H1 (cell line): Measurements from ENCODE around the gene TNNI2. TPM values are rescaled to one million over a fixed set of nuclear protein-coding genes. Genes with fewer than 3 reads are reported as not detected.

Experiments
- CHD1 ChIP-seq: IDR thresholded peaks from 2 replicates; pipeline ENCODE4 v1.6.1; 2012; ENCODE audit warnings: low read depth, low read length, improper control_type of control experiment
- EZH2 ChIP-seq: fragments of 200-600 bp; sonication (generic); IDR thresholded peaks from 2 replicates; pipeline ENCODE4 v1.7.1; 2012; ENCODE audit warnings: low read depth, mild to moderate bottlenecking, moderate library complexity, low read length, inconsistent platforms; ENCODE audit not compliant: severe bottlenecking
- JUND ChIP-seq: IDR thresholded peaks from 2 replicates; pipeline ENCODE4 v1.6.1; 2011; ENCODE audit warnings: mild to moderate bottlenecking, improper control_type of control experiment, low read length
- PHF8 ChIP-seq: fragments of 200-600 bp; sonication (generic); conservative IDR thresholded peaks from 2 replicates; pipeline ENCODE4 v1.7.1; 2012; ENCODE audit warnings: low read depth, mild to moderate bottlenecking, inconsistent platforms, low read length, moderate library complexity
- POLR2AphosphoS5 ChIP-seq: IDR thresholded peaks from 2 replicates; pipeline ENCODE4 v1.6.1; 2011; ENCODE audit warnings: low read depth, low read length
- RBBP5 ChIP-seq: IDR thresholded peaks from 2 replicates; pipeline ENCODE4 v1.7.1; 2012; ENCODE audit warnings: low read depth, mild to moderate bottlenecking, inconsistent platforms, low read length, moderate library complexity, borderline replicate concordance
- SIN3A ChIP-seq, 2 experiments: IDR thresholded peaks in 1 of 2; conservative IDR thresholded peaks in 1 of 2; 2 replicates each; pipeline ENCODE4 v1.6.1; 2011 to 2012; ENCODE audit warnings: low read length in 2 of 2, improper control_type of control experiment in 1 of 2, low read depth in 1 of 2, mild to moderate bottlenecking in 1 of 2
- TAF1 ChIP-seq: IDR thresholded peaks from 2 replicates; pipeline ENCODE4 v1.6.1; 2011; ENCODE audit warnings: mild to moderate bottlenecking, low read depth, low read length
- TEAD4 ChIP-seq: IDR thresholded peaks from 2 replicates; pipeline ENCODE4 v1.6.1; 2012; ENCODE audit warnings: low read depth, low read length, inconsistent platforms, mixed read lengths
- polyA plus RNA-seq, 7 experiments: library from polyadenylated mRNA; depleted of rRNA in 3 of 7; stranded (reverse) in 5 of 7; unstranded in 2 of 7; fragments of >200 nt in 5 of 7; fragments of 200-250 nt in 2 of 7; gene quantifications; 1 replicate in 5 of 7; 2 replicates in 1 of 7; 4 replicates in 1 of 7; pipeline versions ENCODE4 v1.2.1 to v1.2.3, GENCODE V29; 2011 to 2013; ENCODE audit warnings: missing spikeins in 2 of 7, mixed read lengths in 2 of 7
- total RNA-seq: library from RNA; stranded (reverse); fragmentation: NEBNext Ultra II Directional; extraction: Animal tissue kit (Norgen Biotek cat#: 25700); gene quantifications from 2 replicates; pipeline ENCODE4 v1.2.1, GENCODE V29; 2021
- TF ChIP-seq, protein P1 (sequence below): fragments of 300-600 bp; sonication (generic); IDR thresholded peaks from 2 replicates; pipeline ENCODE4 v1.7.1; 2012; ENCODE audit warnings: low read length, moderate library complexity, mild to moderate bottlenecking, inconsistent platforms; ENCODE audit not compliant: insufficient replicate concordance

Gene TNNI2
- total and polyA plus RNA-seq, 2 of the 8 experiments (the other 6 are each of a cell fraction or from before 2014, with no cell fraction given): not detected

DNA sequence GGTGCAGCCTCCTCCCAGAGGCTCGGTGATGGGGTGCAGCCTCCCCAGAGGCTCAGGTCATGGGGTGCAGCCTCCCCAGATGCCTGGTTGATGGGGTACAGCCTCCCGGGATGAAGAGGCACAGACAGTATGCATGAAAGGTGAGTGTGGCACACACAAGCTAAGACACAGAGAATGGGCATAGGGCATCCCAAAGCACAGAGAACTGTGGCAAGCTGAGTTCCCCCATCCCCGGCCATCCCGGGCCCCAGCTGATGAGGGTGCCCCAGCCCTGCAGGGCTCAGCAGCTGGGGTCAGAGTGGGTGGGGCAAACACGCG, 8.8 kb upstream of the TNNI2 start (continued):
- TF ChIP-seq, protein P1, sequence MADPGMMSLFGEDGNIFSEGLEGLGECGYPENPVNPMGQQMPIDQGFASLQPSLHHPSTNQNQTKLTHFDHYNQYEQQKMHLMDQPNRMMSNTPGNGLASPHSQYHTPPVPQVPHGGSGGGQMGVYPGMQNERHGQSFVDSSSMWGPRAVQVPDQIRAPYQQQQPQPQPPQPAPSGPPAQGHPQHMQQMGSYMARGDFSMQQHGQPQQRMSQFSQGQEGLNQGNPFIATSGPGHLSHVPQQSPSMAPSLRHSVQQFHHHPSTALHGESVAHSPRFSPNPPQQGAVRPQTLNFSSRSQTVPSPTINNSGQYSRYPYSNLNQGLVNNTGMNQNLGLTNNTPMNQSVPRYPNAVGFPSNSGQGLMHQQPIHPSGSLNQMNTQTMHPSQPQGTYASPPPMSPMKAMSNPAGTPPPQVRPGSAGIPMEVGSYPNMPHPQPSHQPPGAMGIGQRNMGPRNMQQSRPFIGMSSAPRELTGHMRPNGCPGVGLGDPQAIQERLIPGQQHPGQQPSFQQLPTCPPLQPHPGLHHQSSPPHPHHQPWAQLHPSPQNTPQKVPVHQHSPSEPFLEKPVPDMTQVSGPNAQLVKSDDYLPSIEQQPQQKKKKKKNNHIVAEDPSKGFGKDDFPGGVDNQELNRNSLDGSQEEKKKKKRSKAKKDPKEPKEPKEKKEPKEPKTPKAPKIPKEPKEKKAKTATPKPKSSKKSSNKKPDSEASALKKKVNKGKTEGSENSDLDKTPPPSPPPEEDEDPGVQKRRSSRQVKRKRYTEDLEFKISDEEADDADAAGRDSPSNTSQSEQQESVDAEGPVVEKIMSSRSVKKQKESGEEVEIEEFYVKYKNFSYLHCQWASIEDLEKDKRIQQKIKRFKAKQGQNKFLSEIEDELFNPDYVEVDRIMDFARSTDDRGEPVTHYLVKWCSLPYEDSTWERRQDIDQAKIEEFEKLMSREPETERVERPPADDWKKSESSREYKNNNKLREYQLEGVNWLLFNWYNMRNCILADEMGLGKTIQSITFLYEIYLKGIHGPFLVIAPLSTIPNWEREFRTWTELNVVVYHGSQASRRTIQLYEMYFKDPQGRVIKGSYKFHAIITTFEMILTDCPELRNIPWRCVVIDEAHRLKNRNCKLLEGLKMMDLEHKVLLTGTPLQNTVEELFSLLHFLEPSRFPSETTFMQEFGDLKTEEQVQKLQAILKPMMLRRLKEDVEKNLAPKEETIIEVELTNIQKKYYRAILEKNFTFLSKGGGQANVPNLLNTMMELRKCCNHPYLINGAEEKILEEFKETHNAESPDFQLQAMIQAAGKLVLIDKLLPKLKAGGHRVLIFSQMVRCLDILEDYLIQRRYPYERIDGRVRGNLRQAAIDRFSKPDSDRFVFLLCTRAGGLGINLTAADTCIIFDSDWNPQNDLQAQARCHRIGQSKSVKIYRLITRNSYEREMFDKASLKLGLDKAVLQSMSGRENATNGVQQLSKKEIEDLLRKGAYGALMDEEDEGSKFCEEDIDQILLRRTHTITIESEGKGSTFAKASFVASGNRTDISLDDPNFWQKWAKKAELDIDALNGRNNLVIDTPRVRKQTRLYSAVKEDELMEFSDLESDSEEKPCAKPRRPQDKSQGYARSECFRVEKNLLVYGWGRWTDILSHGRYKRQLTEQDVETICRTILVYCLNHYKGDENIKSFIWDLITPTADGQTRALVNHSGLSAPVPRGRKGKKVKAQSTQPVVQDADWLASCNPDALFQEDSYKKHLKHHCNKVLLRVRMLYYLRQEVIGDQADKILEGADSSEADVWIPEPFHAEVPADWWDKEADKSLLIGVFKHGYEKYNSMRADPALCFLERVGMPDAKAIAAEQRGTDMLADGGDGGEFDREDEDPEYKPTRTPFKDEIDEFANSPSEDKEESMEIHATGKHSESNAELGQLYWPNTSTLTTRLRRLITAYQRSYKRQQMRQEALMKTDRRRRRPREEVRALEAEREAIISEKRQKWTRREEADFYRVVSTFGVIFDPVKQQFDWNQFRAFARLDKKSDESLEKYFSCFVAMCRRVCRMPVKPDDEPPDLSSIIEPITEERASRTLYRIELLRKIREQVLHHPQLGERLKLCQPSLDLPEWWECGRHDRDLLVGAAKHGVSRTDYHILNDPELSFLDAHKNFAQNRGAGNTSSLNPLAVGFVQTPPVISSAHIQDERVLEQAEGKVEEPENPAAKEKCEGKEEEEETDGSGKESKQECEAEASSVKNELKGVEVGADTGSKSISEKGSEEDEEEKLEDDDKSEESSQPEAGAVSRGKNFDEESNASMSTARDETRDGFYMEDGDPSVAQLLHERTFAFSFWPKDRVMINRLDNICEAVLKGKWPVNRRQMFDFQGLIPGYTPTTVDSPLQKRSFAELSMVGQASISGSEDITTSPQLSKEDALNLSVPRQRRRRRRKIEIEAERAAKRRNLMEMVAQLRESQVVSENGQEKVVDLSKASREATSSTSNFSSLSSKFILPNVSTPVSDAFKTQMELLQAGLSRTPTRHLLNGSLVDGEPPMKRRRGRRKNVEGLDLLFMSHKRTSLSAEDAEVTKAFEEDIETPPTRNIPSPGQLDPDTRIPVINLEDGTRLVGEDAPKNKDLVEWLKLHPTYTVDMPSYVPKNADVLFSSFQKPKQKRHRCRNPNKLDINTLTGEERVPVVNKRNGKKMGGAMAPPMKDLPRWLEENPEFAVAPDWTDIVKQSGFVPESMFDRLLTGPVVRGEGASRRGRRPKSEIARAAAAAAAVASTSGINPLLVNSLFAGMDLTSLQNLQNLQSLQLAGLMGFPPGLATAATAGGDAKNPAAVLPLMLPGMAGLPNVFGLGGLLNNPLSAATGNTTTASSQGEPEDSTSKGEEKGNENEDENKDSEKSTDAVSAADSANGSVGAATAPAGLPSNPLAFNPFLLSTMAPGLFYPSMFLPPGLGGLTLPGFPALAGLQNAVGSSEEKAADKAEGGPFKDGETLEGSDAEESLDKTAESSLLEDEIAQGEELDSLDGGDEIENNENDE: no peak
- no peak for TF ChIP-seq TEAD4
- no peak for TF ChIP-seq EZH2
- TF ChIP-seq PHF8: no peak
- no peak for TF ChIP-seq RBBP5
- TF ChIP-seq POLR2AphosphoS5: no peak
- TF ChIP-seq CHD1: no peak
- TF ChIP-seq TAF1: no peak
- TF ChIP-seq SIN3A (conservative IDR thresholded peaks at IDR 0.05 in 1 of 2, IDR thresholded peaks at IDR 0.05 in 1 of 2; ENCODE audit: low read depth in 1 of 2, low read length in 2 of 2): no peak
- TF ChIP-seq JUND: no peak
